Measurements from ENCODE around the gene STPG4.
"Not testable (repeated sequence)": the region's sequence is repeated elsewhere in the genome, so short reads cannot be mapped to it uniquely, and the experiment has no call there.

DNA sequence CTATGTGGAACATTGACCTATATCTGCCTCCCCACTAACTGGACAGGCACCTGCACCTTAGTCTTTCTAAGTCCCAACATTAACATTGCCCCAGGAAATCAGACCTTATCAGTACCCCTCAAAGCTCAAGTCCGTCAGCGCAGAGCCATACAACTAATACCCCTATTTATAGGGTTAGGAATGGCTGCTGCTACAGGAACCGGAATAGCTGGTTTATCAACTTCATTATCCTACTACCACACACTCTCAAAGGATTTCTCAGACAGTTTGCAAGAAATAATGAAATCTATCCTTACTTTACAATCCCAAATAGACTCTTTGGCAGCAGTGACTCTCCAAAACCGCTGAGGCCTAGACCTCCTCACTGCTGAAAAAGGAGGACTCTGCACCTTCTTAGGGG lies 48.9 kb downstream of the STPG4 start:
- TF ChIP-seq POLR2AphosphoS5 (IDR thresholded peaks at IDR 0.05): not testable (repeated sequence)
- TF ChIP-seq, protein P1, sequence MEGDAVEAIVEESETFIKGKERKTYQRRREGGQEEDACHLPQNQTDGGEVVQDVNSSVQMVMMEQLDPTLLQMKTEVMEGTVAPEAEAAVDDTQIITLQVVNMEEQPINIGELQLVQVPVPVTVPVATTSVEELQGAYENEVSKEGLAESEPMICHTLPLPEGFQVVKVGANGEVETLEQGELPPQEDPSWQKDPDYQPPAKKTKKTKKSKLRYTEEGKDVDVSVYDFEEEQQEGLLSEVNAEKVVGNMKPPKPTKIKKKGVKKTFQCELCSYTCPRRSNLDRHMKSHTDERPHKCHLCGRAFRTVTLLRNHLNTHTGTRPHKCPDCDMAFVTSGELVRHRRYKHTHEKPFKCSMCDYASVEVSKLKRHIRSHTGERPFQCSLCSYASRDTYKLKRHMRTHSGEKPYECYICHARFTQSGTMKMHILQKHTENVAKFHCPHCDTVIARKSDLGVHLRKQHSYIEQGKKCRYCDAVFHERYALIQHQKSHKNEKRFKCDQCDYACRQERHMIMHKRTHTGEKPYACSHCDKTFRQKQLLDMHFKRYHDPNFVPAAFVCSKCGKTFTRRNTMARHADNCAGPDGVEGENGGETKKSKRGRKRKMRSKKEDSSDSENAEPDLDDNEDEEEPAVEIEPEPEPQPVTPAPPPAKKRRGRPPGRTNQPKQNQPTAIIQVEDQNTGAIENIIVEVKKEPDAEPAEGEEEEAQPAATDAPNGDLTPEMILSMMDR (IDR thresholded peaks at IDR 0.05): not testable (repeated sequence)

Measured in transverse colon (tissue), 4 donors.